Keratinocyte (primary cell): ENCODE results near the gene FAM209B.

ENCODE experiments used
- CTCF ChIP-seq, 3 experiments: IDR thresholded peaks in 1 of 3; conservative IDR thresholded peaks in 1 of 3; optimal IDR thresholded peaks in 1 of 3; 2 replicates in 2 of 3; 3 replicates in 1 of 3; pipeline versions ENCODE3 to v1.5.1; 2011; ENCODE audit warnings: low read length in 3 of 3, mild to moderate bottlenecking in 3 of 3, moderate library complexity in 2 of 3, control low read depth in 1 of 3, inconsistent platforms in 1 of 3; ENCODE audit not compliant: insufficient read depth in 2 of 3; ENCODE audit errors: extremely low read depth in 1 of 3
- EZH2 ChIP-seq: IDR thresholded peaks from one replicate; pipeline ENCODE4 v1.6.1; 2012; ENCODE audit warnings: inconsistent platforms, mild to moderate bottlenecking, low read length, moderate library complexity

GRCh38 chr20:56566621-56567020 lies 33.6 kb downstream of the FAM209B start:
- no peak for TF ChIP-seq CTCF (optimal IDR thresholded peaks at IDR 0.05 in 1 of 3, IDR thresholded peaks at IDR 0.05 in 1 of 3, conservative IDR thresholded peaks at IDR 0.05 in 1 of 3; ENCODE audit: extremely low read depth in 1 of 3, insufficient read depth in 2 of 3, low read length in 3 of 3)
- TF ChIP-seq EZH2, result no peak
